ENCODE measurements around the gene DAB2IP.
"Not testable (repeated sequence)": the region's sequence is repeated elsewhere in the genome, so short reads cannot be mapped to it uniquely, and the experiment has no call there.

Gene DAB2IP

GRCh38 chr9:121643473-121643872 is 8.0 kb upstream of the DAB2IP start:
- WGBS, 2 experiments: 87 to 89% methylated on average over 3 of the region's 3 CpGs
- no peak overlapping the region for H3K4me3 ChIP-seq (ENCODE audit: insufficient read depth, low read depth, low read length)

GRCh38 chr9:121644040-121644439 is 7.4 kb upstream of the DAB2IP start:
- H3K27me3 ChIP-seq (ENCODE audit: control insufficient read depth, insufficient read depth, low read length, poor library complexity, severe bottlenecking); H3K9me3 ChIP-seq (ENCODE audit: control insufficient read depth, low read length); H3K4me3 ChIP-seq (ENCODE audit: insufficient read depth, low read depth, low read length); H3K27ac ChIP-seq (ENCODE audit: insufficient read depth, low read depth, low read length, poor library complexity, severe bottlenecking); H3K36me3 ChIP-seq (ENCODE audit: control insufficient read depth, insufficient read depth, low read length): not testable (repeated sequence)
- WGBS, 2 experiments: 85 to 95% methylated on average over 10 of the region's 10 CpGs
- H3K4me1 ChIP-seq (ENCODE audit: control insufficient read depth, insufficient read depth, low read length): peaks cover 45% of the 10 kb centered on the region

More at GRCh38 chr9:121643473-121643872, 8.0 kb upstream of the DAB2IP start:
- H3K4me1 ChIP-seq (ENCODE audit: control insufficient read depth, insufficient read depth, low read length): peaks cover 45% of the 10 kb centered on the region
- H3K9me3 ChIP-seq (ENCODE audit: control insufficient read depth, low read length): no peaks in the 10 kb centered on the region
- no peaks in the 10 kb centered on the region for H3K27me3 ChIP-seq (ENCODE audit: control insufficient read depth, insufficient read depth, low read length, poor library complexity, severe bottlenecking)
- H3K27ac ChIP-seq (ENCODE audit: insufficient read depth, low read depth, low read length, poor library complexity, severe bottlenecking): no peak overlapping the region
- H3K36me3 ChIP-seq (ENCODE audit: control insufficient read depth, insufficient read depth, low read length): no peaks in the 10 kb centered on the region

GRCh38 chr9:121645003-121645402 is 6.4 kb upstream of the DAB2IP start:
- 64 to 69% methylated on average over 4 of the region's 4 CpGs for WGBS, 2 experiments
- H3K4me1 ChIP-seq (ENCODE audit: control insufficient read depth, insufficient read depth, low read length): peaks cover 45% of the 10 kb centered on the region
- H3K9me3 ChIP-seq (ENCODE audit: control insufficient read depth, low read length): no peaks in the 10 kb centered on the region
- no peak overlapping the region for H3K4me3 ChIP-seq (ENCODE audit: insufficient read depth, low read depth, low read length)
- H3K36me3 ChIP-seq (ENCODE audit: control insufficient read depth, insufficient read depth, low read length): no peaks in the 10 kb centered on the region
- no peak overlapping the region for H3K27ac ChIP-seq (ENCODE audit: insufficient read depth, low read depth, low read length, poor library complexity, severe bottlenecking)
- no peaks in the 10 kb centered on the region for H3K27me3 ChIP-seq (ENCODE audit: control insufficient read depth, insufficient read depth, low read length, poor library complexity, severe bottlenecking)

GRCh38 chr9:121645853-121646807 is 5.3 kb upstream of the DAB2IP start:
- Histone ChIP-seq H3K27ac (ENCODE audit: insufficient read depth, low read depth, low read length, poor library complexity, severe bottlenecking) (no peak overlapping the region), H3K27me3 (ENCODE audit: control insufficient read depth, insufficient read depth, low read length, poor library complexity, severe bottlenecking) (no peaks in the 10 kb centered on the region), H3K4me1 (ENCODE audit: control insufficient read depth, insufficient read depth, low read length) (peaks cover 46% of the 10 kb centered on the region), H3K9me3 (ENCODE audit: control insufficient read depth, low read length) (no peaks in the 10 kb centered on the region), H3K4me3 (ENCODE audit: insufficient read depth, low read depth, low read length) (no peak overlapping the region), H3K36me3 (ENCODE audit: control insufficient read depth, insufficient read depth, low read length) (no peaks in the 10 kb centered on the region)
- 71 to 74% methylated on average over 20 of the region's 22 CpGs for WGBS, 2 experiments

GRCh38 chr9:121646992-121647391 is 4.4 kb upstream of the DAB2IP start:
- no peaks in the 10 kb centered on the region for H3K27me3 ChIP-seq (ENCODE audit: control insufficient read depth, insufficient read depth, low read length, poor library complexity, severe bottlenecking)
- no peaks in the 10 kb centered on the region for H3K9me3 ChIP-seq (ENCODE audit: control insufficient read depth, low read length)
- H3K4me3 ChIP-seq (ENCODE audit: insufficient read depth, low read depth, low read length): no peak overlapping the region
- H3K36me3 ChIP-seq (ENCODE audit: control insufficient read depth, insufficient read depth, low read length): no peaks in the 10 kb centered on the region
- H3K4me1 ChIP-seq (ENCODE audit: control insufficient read depth, insufficient read depth, low read length): peaks cover 46% of the 10 kb centered on the region
- 71 to 76% methylated on average over 1 of the region's 1 CpG for WGBS, 2 experiments
- no peak overlapping the region for H3K27ac ChIP-seq (ENCODE audit: insufficient read depth, low read depth, low read length, poor library complexity, severe bottlenecking)

- WGBS, 2 experiments: 93 to 97% methylated on average over 4 to 5 of the region's 5 CpGs
- H3K27ac ChIP-seq (ENCODE audit: insufficient read depth, low read depth, low read length, poor library complexity, severe bottlenecking): no peak overlapping the region
- H3K27me3 ChIP-seq (ENCODE audit: control insufficient read depth, insufficient read depth, low read length, poor library complexity, severe bottlenecking): no peaks in the 10 kb centered on the region
- H3K36me3 ChIP-seq (ENCODE audit: control insufficient read depth, insufficient read depth, low read length): no peaks in the 10 kb centered on the region
- H3K9me3 ChIP-seq (ENCODE audit: control insufficient read depth, low read length): no peaks in the 10 kb centered on the region
- H3K4me1 ChIP-seq (ENCODE audit: control insufficient read depth, insufficient read depth, low read length): peaks cover 56% of the 10 kb centered on the region
- no peak overlapping the region for H3K4me3 ChIP-seq (ENCODE audit: insufficient read depth, low read depth, low read length)
Measured at GRCh38 chr9:121648172-121648571, 3.3 kb upstream of the DAB2IP start.

GRCh38 chr9:121648799-121649198 is 2.6 kb upstream of the DAB2IP start:
- H3K4me3 ChIP-seq (ENCODE audit: insufficient read depth, low read depth, low read length): no peak overlapping the region
- peaks cover 60% of the 10 kb centered on the region for H3K4me1 ChIP-seq (ENCODE audit: control insufficient read depth, insufficient read depth, low read length)
- no peaks in the 10 kb centered on the region for H3K27me3 ChIP-seq (ENCODE audit: control insufficient read depth, insufficient read depth, low read length, poor library complexity, severe bottlenecking)
- no peaks in the 10 kb centered on the region for H3K36me3 ChIP-seq (ENCODE audit: control insufficient read depth, insufficient read depth, low read length)
- H3K27ac ChIP-seq (ENCODE audit: insufficient read depth, low read depth, low read length, poor library complexity, severe bottlenecking): no peak overlapping the region
- H3K9me3 ChIP-seq (ENCODE audit: control insufficient read depth, low read length): no peaks in the 10 kb centered on the region
- WGBS, 2 experiments: 78 to 81% methylated on average over 9 of the region's 9 CpGs

- peak overlapping the region; percentile 26 for H3K27ac ChIP-seq (ENCODE audit: insufficient read depth, low read depth, low read length, poor library complexity, severe bottlenecking)
- WGBS, 2 experiments: 53 to 54% methylated on average over 9 of the region's 9 CpGs
- H3K36me3 ChIP-seq (ENCODE audit: control insufficient read depth, insufficient read depth, low read length): no peaks in the 10 kb centered on the region
- no peaks in the 10 kb centered on the region for H3K9me3 ChIP-seq (ENCODE audit: control insufficient read depth, low read length)
- H3K4me3 ChIP-seq (ENCODE audit: insufficient read depth, low read depth, low read length): peak overlapping the region; percentile 16
- no peaks in the 10 kb centered on the region for H3K27me3 ChIP-seq (ENCODE audit: control insufficient read depth, insufficient read depth, low read length, poor library complexity, severe bottlenecking)
- peaks cover 62% of the 10 kb centered on the region for H3K4me1 ChIP-seq (ENCODE audit: control insufficient read depth, insufficient read depth, low read length)
Measured at GRCh38 chr9:121649476-121650216, 1.8 kb upstream of the DAB2IP start.

- H3K4me1 ChIP-seq (ENCODE audit: control insufficient read depth, insufficient read depth, low read length): peaks cover 59% of the 10 kb centered on the region
- WGBS, 2 experiments: 17 to 19% methylated on average over 15 of the region's 15 CpGs
- H3K27me3 ChIP-seq (ENCODE audit: control insufficient read depth, insufficient read depth, low read length, poor library complexity, severe bottlenecking): no peaks in the 10 kb centered on the region
- H3K9me3 ChIP-seq (ENCODE audit: control insufficient read depth, low read length): no peaks in the 10 kb centered on the region
- H3K4me3 ChIP-seq (ENCODE audit: insufficient read depth, low read depth, low read length): peak overlapping the region; percentile 16
- H3K36me3 ChIP-seq (ENCODE audit: control insufficient read depth, insufficient read depth, low read length): no peaks in the 10 kb centered on the region
- H3K27ac ChIP-seq (ENCODE audit: insufficient read depth, low read depth, low read length, poor library complexity, severe bottlenecking): peak overlapping the region; percentile 6
Measured at GRCh38 chr9:121650217-121651007, 1.0 kb upstream of the DAB2IP start.

GRCh38 chr9:121651008-121651294 is 483 bp upstream of the DAB2IP start:
- H3K4me3 ChIP-seq (ENCODE audit: insufficient read depth, low read depth, low read length): peak overlapping the region; percentile 72
- WGBS, 2 experiments: 15 to 18% methylated on average over 8 to 9 of the region's 9 CpGs
- H3K4me1 ChIP-seq (ENCODE audit: control insufficient read depth, insufficient read depth, low read length): peaks cover 57% of the 10 kb centered on the region
- H3K27me3 ChIP-seq (ENCODE audit: control insufficient read depth, insufficient read depth, low read length, poor library complexity, severe bottlenecking): no peaks in the 10 kb centered on the region
- no peaks in the 10 kb centered on the region for H3K36me3 ChIP-seq (ENCODE audit: control insufficient read depth, insufficient read depth, low read length)
- peak overlapping the region; percentile 6 for H3K27ac ChIP-seq (ENCODE audit: insufficient read depth, low read depth, low read length, poor library complexity, severe bottlenecking)
- H3K9me3 ChIP-seq (ENCODE audit: control insufficient read depth, low read length): no peaks in the 10 kb centered on the region

All from ectodermal cell (in vitro differentiated cells).